Right atrium auricular region (tissue), 2 donors: ENCODE measurements around the gene GFAP. TPM values are rescaled to one million over a fixed set of nuclear protein-coding genes. Genes with fewer than 3 reads are reported as not detected.

Experiments
- DNase-seq: peaks from one replicate; pipeline ENCODE4 v3.0.0-alpha.2; 2019; ENCODE audit warnings: low spot score
- H3K27ac ChIP-seq, 2 donors: fragments of 200-600 bp; sonication (generic); 1 replicate in 1 of 2; 2 replicates in 1 of 2; pipeline ENCODE4 v1.5.1; 2016 to 2019
- H3K27me3 ChIP-seq, 2 donors: fragments of 200-600 bp; sonication (generic); one replicate each; pipeline versions ENCODE4 v1.5.1 to v1.6.0; 2017 to 2019
- H3K36me3 ChIP-seq: fragments of 200-600 bp; sonication (generic); one replicate; pipeline ENCODE4 v1.5.1; 2016
- H3K4me1 ChIP-seq, 2 donors: fragments of 200-600 bp; sonication (generic); one replicate each; pipeline versions ENCODE4 v1.5.1 to v1.6.0; 2017 to 2019
- H3K4me3 ChIP-seq, 2 donors: fragments of 200-600 bp; sonication (generic); 1 replicate in 1 of 2; 2 replicates in 1 of 2; pipeline ENCODE4 v1.5.1; 2017 to 2019; ENCODE audit warnings: mild to moderate bottlenecking in 1 of 2, moderate library complexity in 1 of 2
- H3K9me3 ChIP-seq, 2 donors: fragments of 200-600 bp; sonication (generic); one replicate each; pipeline ENCODE4 v1.5.1; 2019
- CTCF ChIP-seq, 2 donors: fragments of 200-600 bp; sonication (generic); IDR thresholded peaks; one replicate each; pipeline ENCODE4 v1.5.1; 2019; ENCODE audit warnings: antibody characterized with exemption in 2 of 2
- total RNA-seq, 2 donors: library from RNA; depleted of rRNA; stranded (reverse); fragments of >200 nt; gene quantifications; one replicate each; pipeline ENCODE4 v1.1.0, GENCODE V29; 2016

Gene GFAP
- total RNA-seq, 2 donors from 2014 or later = 4.6 to 5.3 TPM

DNA sequence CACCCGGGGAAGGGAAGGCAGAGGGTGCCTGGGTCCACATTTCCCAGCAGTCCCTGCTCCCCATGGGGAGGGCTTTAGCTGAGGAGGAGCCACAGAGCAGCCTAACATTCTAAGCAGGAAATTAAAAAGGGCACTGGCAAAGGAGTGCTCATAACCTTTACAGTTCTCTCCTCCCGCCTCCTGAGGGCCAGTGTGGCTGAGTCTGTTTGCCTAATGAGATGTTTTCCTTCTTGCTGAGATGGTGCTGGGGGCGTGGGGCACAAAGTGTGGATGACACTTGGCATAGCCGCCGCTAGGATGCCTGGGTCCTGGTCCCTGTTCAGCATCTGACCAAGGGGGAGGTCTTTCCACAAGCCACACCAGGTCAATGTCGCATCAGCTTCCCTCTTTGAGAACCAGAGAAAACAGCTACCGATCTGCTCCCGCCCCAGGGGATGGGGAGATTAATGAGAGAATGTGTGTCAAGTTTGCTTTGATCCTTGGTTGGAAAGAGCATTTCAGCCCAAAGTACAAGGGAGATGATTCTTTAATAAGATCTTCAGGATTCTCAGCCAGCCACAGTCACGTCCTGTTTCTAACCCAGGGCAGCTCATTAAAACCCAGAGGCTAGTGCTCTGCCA lies 26.5 kb upstream of the GFAP start:
- TF ChIP-seq CTCF (IDR thresholded peaks at IDR 0.05) = no peak
- peaks cover 0 to 8% of the 10 kb centered on the region in 2 donors for H3K4me1 ChIP-seq
- no peak for DNase-seq
- no peaks in the 10 kb centered on the region for H3K9me3 ChIP-seq
- no peak overlapping the region for H3K4me3 ChIP-seq
- no peaks in the 10 kb centered on the region for H3K36me3 ChIP-seq
- H3K27me3 ChIP-seq = no peaks in the 10 kb centered on the region
- no peak overlapping the region for H3K27ac ChIP-seq

- no peak for DNase-seq
- Histone ChIP-seq H3K4me3 (no peak overlapping the region), H3K36me3 (no peaks in the 10 kb centered on the region), H3K27me3 (no peaks in the 10 kb centered on the region), H3K9me3 (no peaks in the 10 kb centered on the region), H3K4me1 (peaks cover 0 to 8% of the 10 kb centered on the region in 2 donors), H3K27ac (no peak overlapping the region)
- TF ChIP-seq CTCF (IDR thresholded peaks at IDR 0.05) = no peak
These were observed 25.5 kb upstream of the GFAP start for GRCh38 chr17:44940768-44941167.

DNA sequence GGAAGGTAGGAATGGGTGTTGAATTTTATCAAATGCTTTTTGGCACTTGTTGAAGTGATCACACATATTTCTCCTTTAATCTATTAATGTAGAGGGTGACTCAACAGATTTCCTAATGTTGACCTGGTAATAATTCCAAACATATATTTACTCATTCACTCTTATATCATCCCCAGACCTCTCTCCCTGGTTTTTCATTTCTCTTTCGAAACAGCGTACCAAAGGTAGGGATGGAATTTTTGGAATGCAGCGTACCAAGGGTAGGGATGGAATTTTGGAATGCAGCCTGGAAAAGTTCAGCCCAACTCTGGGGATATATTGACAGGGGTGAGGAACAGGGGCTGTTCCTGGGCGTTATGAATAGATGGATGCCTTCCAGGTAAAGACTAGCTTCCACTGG lies 25.0 kb upstream of the GFAP start:
- TF ChIP-seq CTCF (IDR thresholded peaks at IDR 0.05) = no peak
- Histone ChIP-seq H3K4me3 (no peak overlapping the region), H3K27ac (no peak overlapping the region), H3K4me1 (peaks cover 0 to 8% of the 10 kb centered on the region in 2 donors), H3K9me3 (no peaks in the 10 kb centered on the region), H3K27me3 (no peaks in the 10 kb centered on the region), H3K36me3 (no peaks in the 10 kb centered on the region)
- no peak for DNase-seq

GRCh38 chr17:44935116-44935515 lies 19.8 kb upstream of the GFAP start:
- no peak overlapping the region for H3K27ac ChIP-seq
- H3K27me3 ChIP-seq = no peaks in the 10 kb centered on the region
- no peaks in the 10 kb centered on the region for H3K9me3 ChIP-seq
- H3K4me1 ChIP-seq = peaks cover 0 to 13% of the 10 kb centered on the region in 2 donors
- no peak for TF ChIP-seq CTCF (IDR thresholded peaks at IDR 0.05)
- no peak overlapping the region for H3K4me3 ChIP-seq
- no peak for DNase-seq
- no peaks in the 10 kb centered on the region for H3K36me3 ChIP-seq

DNA sequence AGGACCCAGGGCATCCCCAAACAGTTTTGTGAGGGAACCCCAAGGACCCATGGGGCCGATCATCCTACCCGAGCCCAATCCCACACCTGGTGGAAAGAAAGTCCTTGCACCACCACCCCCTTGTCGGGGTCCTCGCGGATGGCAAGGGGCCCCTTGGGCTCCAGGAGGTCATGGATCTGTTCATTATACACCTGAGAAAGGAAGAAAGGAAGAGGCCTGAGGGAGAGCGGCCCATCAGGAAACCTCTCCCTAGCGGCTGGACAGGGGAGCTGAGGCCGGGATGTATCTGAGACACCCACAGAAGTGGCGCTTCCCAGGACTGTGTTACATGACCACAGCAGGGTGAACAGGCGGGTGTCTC lies 19.4 kb upstream of the GFAP start:
- no peaks in the 10 kb centered on the region for H3K9me3 ChIP-seq
- no peak for DNase-seq
- H3K36me3 ChIP-seq = no peaks in the 10 kb centered on the region
- no peak for TF ChIP-seq CTCF (IDR thresholded peaks at IDR 0.05)
- H3K27me3 ChIP-seq = no peaks in the 10 kb centered on the region
- peaks cover 0 to 10% of the 10 kb centered on the region in 2 donors for H3K4me1 ChIP-seq
- H3K4me3 ChIP-seq = no peak overlapping the region
- H3K27ac ChIP-seq = no peak overlapping the region
